SK-N-SH treated with all-trans-retinoic acid at 6 μM for 48 hours (cell line): ENCODE data around the gene PKDREJ.

ENCODE experiments used
- GLIS3 ChIP-seq: fragments of 250-450 bp; sonication (Bioruptor Pico); IDR thresholded peaks from 2 replicates; pipeline ENCODE4 v1.5.0; 2020; ENCODE audit warnings: mild to moderate bottlenecking, moderate library complexity
- TCF4 ChIP-seq: fragments of 250-450 bp; sonication (Bioruptor Pico); IDR thresholded peaks from 2 replicates; pipeline ENCODE4 v1.8.0; 2021; ENCODE audit warnings: mild to moderate bottlenecking, moderate library complexity, borderline replicate concordance
- TOX ChIP-seq: fragments of 250-450 bp; sonication (Bioruptor Pico); IDR thresholded peaks from 2 replicates; pipeline ENCODE4 v1.8.0; 2021; ENCODE audit warnings: mild to moderate bottlenecking, moderate library complexity, borderline replicate concordance
- ZFP30 ChIP-seq: fragments of 450-650 bp; formaldehyde crosslinking; IDR thresholded peaks from 2 replicates; pipeline ENCODE4 v1.5.0; 2022; ENCODE audit warnings: mild to moderate bottlenecking, moderate library complexity
- ZNF565 ChIP-seq: fragments of 450-650 bp; formaldehyde crosslinking; conservative IDR thresholded peaks from 2 replicates; pipeline ENCODE4 v1.5.0; 2020; ENCODE audit warnings: low read depth, mild to moderate bottlenecking, moderate library complexity
- TF ChIP-seq, protein P1 (sequence below): fragments of 250-450 bp; sonication (Bioruptor Pico); IDR thresholded peaks from 2 replicates; pipeline ENCODE4 v1.8.0; 2020; ENCODE audit warnings: mild to moderate bottlenecking, moderate library complexity, borderline replicate concordance

DNA sequence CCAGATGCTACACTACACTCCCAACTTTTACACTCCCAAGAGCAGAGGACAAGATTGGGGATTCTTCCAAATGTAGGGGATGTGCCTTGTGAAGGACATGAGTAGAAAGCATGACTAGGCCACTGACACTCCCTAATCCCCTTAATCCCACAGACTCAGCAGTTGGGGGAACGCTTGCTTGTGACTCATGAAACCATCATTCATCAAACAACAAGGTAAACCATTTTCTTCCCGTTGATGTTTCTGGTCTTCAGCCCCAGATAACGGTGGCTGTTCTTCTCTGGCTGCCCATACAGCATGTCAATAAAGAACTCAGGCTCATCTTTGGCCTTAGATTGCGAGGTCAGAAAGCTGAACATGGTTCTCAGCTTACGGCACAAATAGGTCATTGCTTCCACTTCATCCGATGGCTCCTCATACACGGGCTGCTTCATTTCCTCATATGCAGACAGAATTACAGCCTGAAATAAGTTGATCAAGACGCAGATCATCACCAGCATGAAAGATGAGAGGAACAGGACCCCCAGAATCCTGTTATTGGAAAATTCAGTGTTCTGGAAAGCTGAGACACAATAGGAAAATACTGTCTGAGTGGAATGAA lies 6.7 kb downstream of the PKDREJ start:
- TF ChIP-seq, protein P1, sequence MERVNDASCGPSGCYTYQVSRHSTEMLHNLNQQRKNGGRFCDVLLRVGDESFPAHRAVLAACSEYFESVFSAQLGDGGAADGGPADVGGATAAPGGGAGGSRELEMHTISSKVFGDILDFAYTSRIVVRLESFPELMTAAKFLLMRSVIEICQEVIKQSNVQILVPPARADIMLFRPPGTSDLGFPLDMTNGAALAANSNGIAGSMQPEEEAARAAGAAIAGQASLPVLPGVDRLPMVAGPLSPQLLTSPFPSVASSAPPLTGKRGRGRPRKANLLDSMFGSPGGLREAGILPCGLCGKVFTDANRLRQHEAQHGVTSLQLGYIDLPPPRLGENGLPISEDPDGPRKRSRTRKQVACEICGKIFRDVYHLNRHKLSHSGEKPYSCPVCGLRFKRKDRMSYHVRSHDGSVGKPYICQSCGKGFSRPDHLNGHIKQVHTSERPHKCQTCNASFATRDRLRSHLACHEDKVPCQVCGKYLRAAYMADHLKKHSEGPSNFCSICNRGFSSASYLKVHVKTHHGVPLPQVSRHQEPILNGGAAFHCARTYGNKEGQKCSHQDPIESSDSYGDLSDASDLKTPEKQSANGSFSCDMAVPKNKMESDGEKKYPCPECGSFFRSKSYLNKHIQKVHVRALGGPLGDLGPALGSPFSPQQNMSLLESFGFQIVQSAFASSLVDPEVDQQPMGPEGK (CRISPR knock-in tag), result no peak
- TF ChIP-seq ZFP30 (CRISPR knock-in tag) (no peak), GLIS3 (CRISPR knock-in tag) (no peak), ZNF565 (CRISPR knock-in tag) (no peak), TCF4 (CRISPR knock-in tag) (no peak), TOX (CRISPR knock-in tag) (no peak)
